NCI-H2227 treated with DMSO at 0.1 percent for 48 hours (cell line): ENCODE results near the gene LASP1NB.
"Not testable (repeated sequence)": the region's sequence is repeated elsewhere in the genome, so short reads cannot be mapped to it uniquely, and the experiment has no call there.

ENCODE experiments used
- DNase-seq: peaks from one replicate; lab custom pipeline; 2025; lab: John Stamatoyannopoulos, UW

LASP1NB gene

GRCh38 chr17:38897176-38897575, 28.2 kb upstream of the LASP1NB start:
- DNase-seq, result no peak

GRCh38 chr17:38897671-38898290, 27.6 kb upstream of the LASP1NB start:
- DNase-seq, result no peak

GRCh38 chr17:38898291-38898679, 27.1 kb upstream of the LASP1NB start:
- no peak for DNase-seq

- no peak for DNase-seq
Observed at GRCh38 chr17:38898812-38899348, 26.5 kb upstream of the LASP1NB start.

- DNase-seq, result no peak
Observed at GRCh38 chr17:38899421-38899820, 26.0 kb upstream of the LASP1NB start.

- peak; percentile 58 for DNase-seq
Observed at GRCh38 chr17:38900978-38901656, 24.3 kb upstream of the LASP1NB start.

- DNase-seq, result no peak
Observed at GRCh38 chr17:38903404-38903803, 22.0 kb upstream of the LASP1NB start.

- no peak for DNase-seq
Observed at GRCh38 chr17:38904892-38905291, 20.5 kb upstream of the LASP1NB start.

GRCh38 chr17:38905375-38905774, 20.0 kb upstream of the LASP1NB start:
- no peak for DNase-seq

GRCh38 chr17:38906460-38907228, 18.8 kb upstream of the LASP1NB start:
- DNase-seq, result no peak

- DNase-seq, result no peak
Observed at GRCh38 chr17:38907930-38908675, 17.3 kb upstream of the LASP1NB start.

- no peak for DNase-seq
Observed at GRCh38 chr17:38908676-38909181, 16.7 kb upstream of the LASP1NB start.

- no peak for DNase-seq
Observed at GRCh38 chr17:38910325-38910724, 15.1 kb upstream of the LASP1NB start.

- no peak for DNase-seq
Observed at GRCh38 chr17:38911081-38911730, 14.2 kb upstream of the LASP1NB start.

GRCh38 chr17:38911731-38912081, 13.7 kb upstream of the LASP1NB start:
- not testable (repeated sequence) for DNase-seq

- no peak for DNase-seq
Observed at GRCh38 chr17:38912221-38912813, 13.1 kb upstream of the LASP1NB start.

- no peak for DNase-seq
Observed at GRCh38 chr17:38914741-38915638, 10.4 kb upstream of the LASP1NB start.

GRCh38 chr17:38915639-38915995, 9.8 kb upstream of the LASP1NB start:
- DNase-seq, result no peak

- no peak for DNase-seq
Observed at GRCh38 chr17:38916771-38917170, 8.6 kb upstream of the LASP1NB start.

GRCh38 chr17:38917259-38917658, 8.2 kb upstream of the LASP1NB start:
- DNase-seq, result no peak
